Esophagus squamous epithelium (tissue), 4 donors: Measurements from ENCODE around the gene CLSTN2.

Experiments
- CTCF ChIP-seq, 6 experiments: fragments of 450-650 bp in 4 of 6; fragments of 200-600 bp in 2 of 6; sonication (generic) in 2 of 6; IDR thresholded peaks; one replicate each; pipeline ENCODE4 v1.5.1; 2016 to 2019; ENCODE audit warnings: antibody characterized with exemption in 6 of 6, mild to moderate bottlenecking in 4 of 6, moderate library complexity in 4 of 6
- POLR2A ChIP-seq, 4 donors: fragments of 450-650 bp; IDR thresholded peaks; one replicate each; pipeline ENCODE4 v1.6.1; 2017; ENCODE audit warnings: antibody characterized with exemption in 4 of 4, mild to moderate bottlenecking in 4 of 4, moderate library complexity in 3 of 4

DNA sequence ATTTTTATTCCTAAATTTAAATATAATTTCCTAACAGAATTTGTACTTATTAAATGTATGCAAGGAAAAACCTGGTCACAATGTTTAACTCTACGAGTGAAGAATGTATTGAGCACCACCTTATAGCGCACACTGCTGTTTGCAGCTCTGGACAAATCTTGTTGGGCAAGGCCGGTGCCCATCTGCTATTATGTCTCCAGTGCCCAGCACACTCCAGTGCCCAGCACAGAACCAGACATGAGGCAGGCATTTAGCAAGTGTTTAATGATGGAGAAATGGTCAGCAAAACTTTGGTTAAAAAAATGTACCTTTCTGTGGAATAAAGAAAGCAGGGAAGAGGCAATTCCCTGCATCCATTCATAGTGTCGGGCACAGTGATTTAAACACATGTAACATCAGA lies 488.2 kb downstream of the CLSTN2 start:
- no peak for TF ChIP-seq CTCF (IDR thresholded peaks at IDR 0.05)
- no peak for TF ChIP-seq POLR2A (IDR thresholded peaks at IDR 0.05)
